Endodermal cell (in vitro differentiated cells): ENCODE results near the gene STAM. TPM values are rescaled to one million over a fixed set of nuclear protein-coding genes. Genes with fewer than 3 reads are reported as not detected.

Source experiments
- DNase-seq: peaks from one replicate; pipeline ENCODE4 v3.0.0-alpha.2; 2017
- H3K27ac ChIP-seq: 2 replicates; pipeline ENCODE4 v1.5.1; 2013; ENCODE audit warnings: mild to moderate bottlenecking, low read depth, low read length, moderate library complexity
- H3K27me3 ChIP-seq: 2 replicates; pipeline ENCODE4 v1.6.1; 2013; ENCODE audit warnings: mild to moderate bottlenecking, low read length, moderate library complexity; ENCODE audit not compliant: insufficient read depth, control insufficient read depth, poor library complexity, severe bottlenecking
- H3K36me3 ChIP-seq: 2 replicates; pipeline ENCODE4 v1.7.0; 2013; ENCODE audit warnings: mild to moderate bottlenecking, low read length, moderate library complexity; ENCODE audit not compliant: control insufficient read depth, insufficient read depth
- H3K4me1 ChIP-seq: one replicate; pipeline ENCODE4 v1.7.0; 2013; ENCODE audit warnings: low read length; ENCODE audit not compliant: control insufficient read depth, insufficient read depth
- H3K4me3 ChIP-seq: 2 replicates; pipeline ENCODE4 v1.5.1; 2013; ENCODE audit warnings: mild to moderate bottlenecking, low read length, moderate library complexity
- H3K9ac ChIP-seq: 2 replicates; pipeline ENCODE4 v1.6.1; 2013; ENCODE audit warnings: mild to moderate bottlenecking, low read length, moderate library complexity; ENCODE audit not compliant: poor library complexity, severe bottlenecking; ENCODE audit errors: extremely low read depth
- H3K9me3 ChIP-seq: 2 replicates; pipeline ENCODE4 v1.6.1; 2013; ENCODE audit warnings: mild to moderate bottlenecking, low read length, moderate library complexity; ENCODE audit not compliant: control insufficient read depth
- H3K27ac Mint-ChIP-seq: 2 replicates; pipeline ENCODE4 v1.8.0; 2020; ENCODE audit warnings: mixed read lengths
- H3K27me3 Mint-ChIP-seq: 2 replicates; pipeline ENCODE4 v1.8.0; 2021; ENCODE audit warnings: mild to moderate bottlenecking, mixed read lengths; ENCODE audit not compliant: insufficient read depth
- H3K36me3 Mint-ChIP-seq: 2 replicates; pipeline ENCODE4 v1.8.0; 2020; ENCODE audit warnings: low read depth, mixed read lengths
- H3K4me1 Mint-ChIP-seq: 2 replicates; pipeline ENCODE4 v1.8.0; 2020; ENCODE audit warnings: mixed read lengths
- H3K4me3 Mint-ChIP-seq: 2 replicates; pipeline ENCODE4 v1.8.0; 2020; ENCODE audit warnings: mild to moderate bottlenecking, moderate library complexity, mixed read lengths
- H3K9me3 Mint-ChIP-seq: 2 replicates; pipeline ENCODE4 v1.8.0; 2020; ENCODE audit warnings: mild to moderate bottlenecking, mixed read lengths
- WGBS, 2 experiments: methylation state at CpG; one replicate each; pipeline versions ENCODE4 v1.1.5 to v1.1.7; 2013; ENCODE audit warnings: missing lambda C conversion rate in 2 of 2, mixed read lengths in 1 of 2; ENCODE audit not compliant: insufficient coverage in 1 of 2, insufficient read length in 1 of 2; 5-methylcytosine and 5-hydroxymethylcytosine counted together
- long read RNA-seq, 4 experiments: library from polyadenylated mRNA in 2 of 4; library from RNA in 1 of 4; library from capped mRNA in 1 of 4; stranded (forward) in 3 of 4; unstranded in 1 of 4; transcript quantifications; one replicate each; pipeline ENCODE4 v2.0.0, GENCODE V29; 2020 to 2021; ENCODE audit warnings: inconsistent platforms in 1 of 4
- polyA plus RNA-seq, 2 experiments: library from polyadenylated mRNA; stranded (reverse); fragments of 50-300 nt; gene quantifications; one replicate each; pipeline ENCODE4 v1.2.3, GENCODE V29; 2013
- total RNA-seq, 2 donors: library from RNA; stranded (reverse); fragmentation: NEBNext Ultra II Directional in 1 of 2; extraction: Animal tissue kit (Norgen Biotek cat#: 25700) in 1 of 2; gene quantifications; 2 replicates in 1 of 2; 3 replicates in 1 of 2; pipeline ENCODE4 v1.2.1, GENCODE V29; 2021
- TF ChIP-seq, protein P1 (sequence below): fragments of 200-600 bp; sonication (generic); conservative IDR thresholded peaks from 2 replicates; pipeline ENCODE4 v1.5.0; 2021; ENCODE audit warnings: antibody characterized with exemption, mild to moderate bottlenecking

The STAM gene
- total RNA-seq: 10 to 100 TPM; 26.7 to 30.0 TPM
- polyA plus RNA-seq (2013, experiment 1 of 2): 32.7 TPM
- 36.1 TPM for polyA plus RNA-seq (2013, experiment 2 of 2)
- long read RNA-seq, experiment 1, partial matches to known transcripts: 8 of 13 reads
- long read RNA-seq, experiment 1, other reads (novel, unspliced or antisense): 2 of 13 reads
- long read RNA-seq, experiment 2, transcript STAM-202 (14 exons, 2,972 nt): major isoform, 44 of 60 reads
- long read RNA-seq, experiment 2, partial matches to known transcripts: 3 of 60 reads
- long read RNA-seq, experiment 2, other reads (novel, unspliced or antisense): 13 of 60 reads
- long read RNA-seq, experiment 3, transcript STAM-202 (14 exons, 2,972 nt): major isoform, 130 of 156 reads
- long read RNA-seq, experiment 3, partial matches to known transcripts: 4 of 156 reads
- long read RNA-seq, experiment 3, other reads (novel, unspliced or antisense): 22 of 156 reads
- long read RNA-seq, experiment 4, transcript STAM-202 (14 exons, 2,972 nt): major isoform, 10 of 13 reads
- long read RNA-seq, experiment 4, partial matches to known transcripts: 3 of 13 reads
- long read RNA-seq, experiment 4, other reads (novel, unspliced or antisense): 0 of 13 reads

DNA sequence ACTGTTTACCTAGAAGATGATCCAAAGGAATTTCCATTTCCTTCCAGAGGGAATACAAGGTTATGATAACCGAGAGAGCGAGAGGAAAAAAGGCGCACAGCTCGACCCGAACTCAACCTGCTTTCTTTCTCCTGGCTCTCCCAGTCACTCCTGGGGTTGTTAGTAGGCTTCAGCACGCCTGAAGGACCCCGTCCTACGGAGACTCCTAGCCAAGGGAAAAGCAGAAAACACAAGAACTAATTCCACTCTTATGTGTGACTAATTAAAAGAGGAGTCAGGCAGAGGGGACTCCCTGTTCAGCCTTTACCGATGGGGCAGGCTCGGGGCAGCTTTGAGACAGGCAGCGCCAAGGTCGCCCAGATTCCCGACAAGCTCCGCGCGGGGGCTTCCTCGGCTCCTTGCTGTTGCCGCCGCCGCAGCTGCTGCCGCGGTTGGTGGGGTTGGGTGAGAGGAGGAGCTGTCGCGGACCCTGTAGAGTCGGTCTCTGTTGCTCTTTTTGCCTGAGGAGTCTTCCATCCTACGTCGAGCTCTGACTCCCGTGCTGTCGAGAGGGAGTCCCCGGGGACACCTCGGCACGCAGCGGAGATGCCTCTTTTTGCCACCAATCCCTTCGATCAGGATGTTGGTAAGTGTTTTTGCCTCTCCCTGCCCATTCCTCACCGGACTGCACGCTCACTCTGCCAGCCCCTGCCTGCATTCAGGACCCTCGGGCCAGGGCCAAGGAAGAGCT is at the start of gene STAM:
Gene STAM (plus strand): TSS at position 397 of the 730 bp plus-strand sequence. CDS start 189 bp downstream, at position 586.
- peaks cover 7% of the 10 kb centered on the region for H3K9me3 ChIP-seq
- Mint-ChIP-seq H3K4me3 (peak within 1 kb of the TSS; percentile 99), H3K27me3 (no peaks in the 10 kb centered on the region), H3K9me3 (peaks cover 2% of the 10 kb centered on the region), H3K4me1 (peaks cover 20% of the 10 kb centered on the region), H3K27ac (peak within 1 kb of the TSS; percentile 100), H3K36me3 (peaks cover 18% of the 10 kb centered on the region)
- no peaks in the 10 kb centered on the region for H3K4me1 ChIP-seq
- 0% methylated on average over 8 to 37 of the region's 37 CpGs for WGBS, 2 experiments
- peak within 1 kb of the TSS; percentile 96 for H3K9ac ChIP-seq
- H3K27me3 ChIP-seq: no peaks in the 10 kb centered on the region
- TF ChIP-seq, protein P1, sequence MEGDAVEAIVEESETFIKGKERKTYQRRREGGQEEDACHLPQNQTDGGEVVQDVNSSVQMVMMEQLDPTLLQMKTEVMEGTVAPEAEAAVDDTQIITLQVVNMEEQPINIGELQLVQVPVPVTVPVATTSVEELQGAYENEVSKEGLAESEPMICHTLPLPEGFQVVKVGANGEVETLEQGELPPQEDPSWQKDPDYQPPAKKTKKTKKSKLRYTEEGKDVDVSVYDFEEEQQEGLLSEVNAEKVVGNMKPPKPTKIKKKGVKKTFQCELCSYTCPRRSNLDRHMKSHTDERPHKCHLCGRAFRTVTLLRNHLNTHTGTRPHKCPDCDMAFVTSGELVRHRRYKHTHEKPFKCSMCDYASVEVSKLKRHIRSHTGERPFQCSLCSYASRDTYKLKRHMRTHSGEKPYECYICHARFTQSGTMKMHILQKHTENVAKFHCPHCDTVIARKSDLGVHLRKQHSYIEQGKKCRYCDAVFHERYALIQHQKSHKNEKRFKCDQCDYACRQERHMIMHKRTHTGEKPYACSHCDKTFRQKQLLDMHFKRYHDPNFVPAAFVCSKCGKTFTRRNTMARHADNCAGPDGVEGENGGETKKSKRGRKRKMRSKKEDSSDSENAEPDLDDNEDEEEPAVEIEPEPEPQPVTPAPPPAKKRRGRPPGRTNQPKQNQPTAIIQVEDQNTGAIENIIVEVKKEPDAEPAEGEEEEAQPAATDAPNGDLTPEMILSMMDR: no peak
- H3K4me3 ChIP-seq: peak within 1 kb of the TSS; percentile 93
- H3K36me3 ChIP-seq: peaks cover 15% of the 10 kb centered on the region
- peak; percentile 95 for DNase-seq
- H3K27ac ChIP-seq: peak within 1 kb of the TSS; percentile 100

DNA sequence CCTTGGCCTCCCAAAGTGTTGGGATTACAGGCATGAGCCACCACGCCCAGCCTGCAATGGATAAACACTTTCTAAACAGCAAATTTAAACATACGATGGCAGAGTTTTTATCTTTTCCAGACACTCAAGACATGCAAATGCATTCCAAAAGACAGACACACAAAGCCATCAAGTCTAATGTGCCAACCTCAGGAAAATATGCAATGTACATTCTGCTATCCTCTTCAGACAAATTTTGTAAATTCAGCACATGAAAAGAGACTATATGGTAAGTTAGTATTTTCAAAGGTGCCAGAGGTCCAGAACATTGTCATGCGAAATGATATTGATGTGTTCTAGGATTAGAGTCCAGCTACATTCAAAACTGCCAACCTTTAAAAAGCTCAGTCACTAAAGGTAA is 46.6 kb upstream of the STAM start:
- H3K9me3 ChIP-seq: no peaks in the 10 kb centered on the region
- H3K9me3 Mint-ChIP-seq: no peaks in the 10 kb centered on the region
- H3K9ac ChIP-seq: no peak overlapping the region
- no peak for DNase-seq
- no peaks in the 10 kb centered on the region for H3K27me3 Mint-ChIP-seq
- no peaks in the 10 kb centered on the region for H3K27me3 ChIP-seq
- TF ChIP-seq, protein P1: no peak
- H3K4me1 ChIP-seq: no peaks in the 10 kb centered on the region
- no peak overlapping the region for H3K4me3 Mint-ChIP-seq
- peaks cover 57% of the 10 kb centered on the region for H3K36me3 ChIP-seq
- WGBS, 2 experiments: 97 to 100% methylated on average over 2 to 3 of the region's 3 CpGs
- no peak overlapping the region for H3K27ac Mint-ChIP-seq
- H3K4me3 ChIP-seq: no peak overlapping the region
- H3K4me1 Mint-ChIP-seq: no peaks in the 10 kb centered on the region
- H3K27ac ChIP-seq: no peak overlapping the region
- peaks cover 25% of the 10 kb centered on the region for H3K36me3 Mint-ChIP-seq

DNA sequence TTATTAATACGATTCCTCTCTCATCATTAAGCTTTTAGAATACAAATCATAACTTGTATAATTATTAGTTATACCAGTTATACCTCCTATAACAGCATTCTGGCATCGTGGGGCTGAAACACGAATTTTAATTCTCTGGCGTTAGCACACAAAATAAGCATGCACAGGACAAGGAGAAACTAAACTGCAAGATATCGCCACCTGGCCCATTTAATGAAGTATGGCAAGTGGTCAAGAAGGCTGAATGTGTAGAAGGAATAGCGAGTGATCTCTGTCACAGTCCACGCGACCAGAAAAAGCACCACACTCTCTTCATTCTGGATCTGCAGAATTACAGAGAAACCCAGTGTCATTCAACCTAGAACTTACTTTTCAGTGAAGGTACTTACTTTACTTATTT is 44.9 kb upstream of the STAM start:
- H3K9ac ChIP-seq: no peak overlapping the region
- 87 to 88% methylated on average over 5 to 8 of the region's 8 CpGs for WGBS, 2 experiments
- no peaks in the 10 kb centered on the region for H3K9me3 Mint-ChIP-seq
- no peaks in the 10 kb centered on the region for H3K4me1 ChIP-seq
- no peaks in the 10 kb centered on the region for H3K9me3 ChIP-seq
- no peak overlapping the region for H3K4me3 Mint-ChIP-seq
- H3K27me3 ChIP-seq: no peaks in the 10 kb centered on the region
- H3K27ac ChIP-seq: no peak overlapping the region
- DNase-seq: peak; percentile 56
- H3K27me3 Mint-ChIP-seq: no peaks in the 10 kb centered on the region
- TF ChIP-seq, protein P1: peak; percentile 74
- peaks cover 22% of the 10 kb centered on the region for H3K36me3 Mint-ChIP-seq
- H3K4me1 Mint-ChIP-seq: no peaks in the 10 kb centered on the region
- H3K27ac Mint-ChIP-seq: no peak overlapping the region
- H3K4me3 ChIP-seq: no peak overlapping the region
- peaks cover 62% of the 10 kb centered on the region for H3K36me3 ChIP-seq
